T-helper 22 cell (primary cell): ENCODE measurements around the gene CLRN3.

Experiments
- DNase-seq: peaks from one replicate; pipeline ENCODE4 v3.0.0-alpha.2; 2020; ENCODE audit warnings: low read depth

Gene CLRN3, protein sequence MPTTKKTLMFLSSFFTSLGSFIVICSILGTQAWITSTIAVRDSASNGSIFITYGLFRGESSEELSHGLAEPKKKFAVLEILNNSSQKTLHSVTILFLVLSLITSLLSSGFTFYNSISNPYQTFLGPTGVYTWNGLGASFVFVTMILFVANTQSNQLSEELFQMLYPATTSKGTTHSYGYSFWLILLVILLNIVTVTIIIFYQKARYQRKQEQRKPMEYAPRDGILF

DNA sequence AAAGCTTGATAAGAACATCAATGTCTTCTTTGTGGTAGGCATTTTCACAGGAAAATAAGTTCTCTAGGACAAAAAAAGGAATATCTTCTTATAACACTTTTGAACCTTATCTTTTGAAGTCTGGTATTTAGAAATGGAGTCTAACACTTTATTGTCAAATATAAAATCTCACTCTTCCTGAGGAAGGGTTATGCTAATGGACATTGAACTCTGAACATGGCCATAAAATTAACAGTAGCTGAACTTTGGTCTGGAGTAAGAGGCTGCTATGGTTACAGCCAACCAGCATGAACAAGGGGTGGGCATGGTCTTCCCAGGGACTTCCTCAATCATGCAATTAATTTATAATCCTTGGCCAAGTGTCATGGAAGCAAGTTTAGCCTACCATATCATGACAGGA is at the start of gene CLRN3:
TSS of gene CLRN3 (minus strand) at position 199 of the 400 bp plus-strand sequence. CDS start at position 42, 157 bp downstream.
- DNase-seq, result no peak

- no peak for DNase-seq
Observed at GRCh38 chr10:127940866-127941640, 48.3 kb upstream of the CLRN3 start.

DNA sequence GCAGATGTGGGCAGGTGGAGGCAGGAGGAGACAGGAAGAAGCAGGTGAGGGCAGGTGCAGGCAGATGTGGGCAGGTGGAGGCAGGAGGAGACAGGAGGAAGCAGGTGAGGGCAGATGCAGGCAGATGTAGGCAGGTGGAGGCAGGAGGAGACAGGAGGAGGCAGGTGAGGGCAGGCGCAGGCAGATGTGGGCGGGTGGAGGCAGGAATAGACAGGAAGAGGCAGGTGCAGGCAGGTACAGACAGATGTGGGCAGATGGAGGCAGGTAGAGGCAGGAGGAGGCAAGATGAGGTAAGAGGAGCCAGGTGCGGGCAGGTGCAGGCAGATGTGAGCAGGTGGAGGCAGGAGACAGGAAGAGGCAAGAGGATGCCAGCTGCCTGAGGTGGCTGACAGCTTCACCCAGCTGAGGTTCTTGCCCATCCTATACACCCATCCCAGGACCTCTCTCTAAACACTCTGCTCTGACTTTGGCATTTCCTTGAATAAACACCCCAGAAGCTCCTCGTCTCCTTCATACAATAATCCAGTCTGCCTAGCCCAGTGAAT is 47.1 kb upstream of the CLRN3 start:
- no peak for DNase-seq

DNA sequence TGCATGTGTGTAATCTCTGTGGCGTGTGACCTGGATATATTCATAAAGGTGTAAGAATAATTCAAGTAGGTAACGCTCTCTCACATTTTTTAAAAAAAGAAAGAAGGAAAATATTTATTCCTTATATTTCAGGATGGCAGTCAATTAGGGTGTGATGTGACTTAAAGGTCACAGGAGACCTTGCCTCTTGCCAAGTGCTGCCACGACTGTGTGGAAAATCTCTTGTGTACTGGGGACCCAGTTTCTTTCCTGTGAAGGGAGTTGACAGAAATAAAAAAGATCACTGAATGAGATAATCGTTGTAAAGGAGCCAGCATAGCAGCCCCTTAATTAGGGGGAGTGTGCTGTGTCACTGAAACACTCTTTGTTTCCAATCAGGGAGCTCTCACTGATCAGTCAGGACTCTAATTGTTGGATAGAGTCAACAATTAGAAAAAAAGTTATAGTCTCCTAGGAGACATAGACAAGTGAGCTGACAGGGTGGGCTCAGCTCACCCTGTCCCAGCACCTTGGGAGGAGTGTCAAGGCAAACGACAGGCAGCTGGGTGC is 45.2 kb upstream of the CLRN3 start:
- no peak for DNase-seq

DNA sequence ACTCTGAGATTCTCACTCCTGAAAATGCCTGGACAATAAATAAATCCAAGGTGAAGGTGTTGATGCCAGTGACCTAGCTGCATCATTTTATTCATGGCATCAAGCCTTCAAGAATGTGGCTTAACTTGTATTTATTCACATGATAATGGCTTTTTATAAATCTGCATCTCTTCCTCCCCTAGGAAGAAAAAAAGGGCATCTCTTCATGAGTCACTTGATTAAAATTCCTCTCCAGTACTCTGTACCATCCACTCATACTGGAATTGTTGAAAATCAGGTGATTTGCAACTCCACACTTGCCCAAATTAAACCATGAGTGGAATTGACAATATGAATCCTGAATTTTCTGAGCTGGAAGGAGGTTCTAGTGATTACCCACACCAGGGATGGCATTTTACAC is 44.3 kb upstream of the CLRN3 start:
- DNase-seq, result no peak

DNA sequence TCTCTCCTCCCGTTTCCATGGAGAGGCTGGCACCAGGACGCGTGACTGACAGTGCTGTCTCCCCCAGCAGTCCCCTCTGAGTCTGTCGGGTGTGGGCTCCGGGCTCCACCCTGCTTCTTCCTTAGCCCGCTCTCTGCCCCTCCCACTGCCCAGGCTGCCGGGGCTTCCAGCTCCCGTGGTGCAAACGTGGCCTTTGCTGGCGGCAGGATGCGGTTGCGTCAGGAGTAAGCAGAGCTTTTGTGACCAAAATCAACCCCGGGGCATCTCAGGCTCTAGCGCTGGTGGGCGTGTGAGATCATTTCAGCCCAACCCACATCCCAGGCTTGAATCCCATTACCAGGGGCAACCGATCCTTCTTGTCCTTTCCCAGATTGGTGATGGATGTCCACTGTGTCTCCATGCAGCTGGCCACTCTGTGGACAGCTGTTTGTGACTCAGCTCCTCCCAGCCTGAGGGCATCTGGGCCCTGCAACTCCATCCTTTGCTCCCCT is 42.4 kb upstream of the CLRN3 start:
- no peak for DNase-seq

- no peak for DNase-seq
Observed at GRCh38 chr10:127934383-127934782, 41.6 kb upstream of the CLRN3 start.

DNA sequence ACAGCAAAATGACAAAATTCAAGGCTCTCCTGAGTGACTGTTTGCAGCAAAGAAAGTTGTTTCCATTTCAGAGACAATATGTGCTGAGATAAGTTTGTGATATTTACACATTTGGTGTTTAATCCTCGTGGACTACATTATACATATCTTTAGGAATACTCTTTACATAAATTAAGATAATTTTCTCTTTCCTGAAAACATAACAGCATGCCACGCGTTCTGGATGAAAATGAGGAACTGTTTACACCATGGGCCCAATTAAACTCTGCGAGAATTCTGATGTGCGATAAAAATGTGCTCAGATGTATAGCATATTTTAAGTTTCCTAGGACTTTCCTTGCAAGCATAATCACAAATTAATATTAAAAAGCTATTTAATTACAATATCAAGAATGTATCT is 40.5 kb upstream of the CLRN3 start:
- no peak for DNase-seq

- no peak for DNase-seq
Observed at GRCh38 chr10:127932521-127933270, 40.0 kb upstream of the CLRN3 start.

DNA sequence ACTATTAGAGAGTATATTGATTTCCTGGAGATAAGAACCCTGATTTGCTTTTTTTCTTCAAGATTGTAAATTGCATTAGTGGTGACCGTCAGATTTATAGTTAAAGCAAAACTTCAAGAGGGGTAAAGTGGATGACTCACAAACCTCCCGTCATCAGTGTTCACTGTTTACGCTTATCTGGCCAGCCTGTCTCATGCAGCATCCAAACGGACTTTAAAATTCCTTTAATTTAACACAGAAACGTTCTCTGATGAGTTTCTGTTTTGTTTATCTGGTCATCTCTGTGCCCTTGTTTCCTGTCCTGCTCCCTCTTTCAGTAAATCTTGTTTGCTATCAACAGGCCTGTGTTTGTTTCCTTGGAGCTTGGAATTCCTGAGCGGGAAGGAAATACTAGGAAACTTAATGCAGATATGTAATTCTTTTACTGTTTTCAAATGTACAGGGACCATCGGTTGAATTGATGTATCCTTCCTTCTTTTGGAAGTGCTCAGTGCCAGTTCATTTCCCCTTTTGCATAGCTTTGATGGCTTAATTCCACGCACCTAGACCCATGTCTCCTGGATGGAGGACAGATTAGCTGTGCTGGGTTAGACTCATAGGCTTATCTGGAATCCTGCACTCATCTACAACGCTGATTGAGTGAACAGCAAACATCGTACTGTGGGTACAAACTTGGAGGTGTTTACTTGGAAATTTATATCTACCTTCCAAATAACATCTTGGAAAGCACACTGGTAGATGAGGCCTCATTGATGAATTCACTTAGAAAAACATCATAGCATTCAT is 35.5 kb upstream of the CLRN3 start:
- no peak for DNase-seq

- DNase-seq, result no peak
Observed at GRCh38 chr10:127926455-127926854, 33.7 kb upstream of the CLRN3 start.

GRCh38 chr10:127925471-127926207 is 32.9 kb upstream of the CLRN3 start:
- DNase-seq, result no peak

DNA sequence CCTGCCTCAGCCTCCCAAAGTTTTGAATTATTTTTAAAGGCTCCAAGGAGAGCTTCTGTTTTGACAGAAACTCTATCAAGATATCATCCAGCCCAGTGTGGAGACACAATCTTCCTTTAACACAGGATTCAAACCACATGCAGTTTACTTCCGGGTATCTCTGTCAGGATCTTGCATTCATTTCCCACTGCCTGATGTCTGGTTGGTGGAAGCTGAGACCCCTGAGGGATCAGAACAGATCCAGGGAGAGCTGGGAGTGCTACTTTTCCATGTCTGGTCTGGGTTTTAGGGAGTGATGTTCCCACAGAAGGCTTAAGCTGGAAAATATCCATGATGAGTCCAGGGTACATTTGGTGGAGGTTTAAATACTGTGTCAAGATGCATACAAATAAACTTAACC is 30.9 kb upstream of the CLRN3 start:
- no peak for DNase-seq

GRCh38 chr10:127922675-127923366 is 30.1 kb upstream of the CLRN3 start:
- no peak for DNase-seq

DNA sequence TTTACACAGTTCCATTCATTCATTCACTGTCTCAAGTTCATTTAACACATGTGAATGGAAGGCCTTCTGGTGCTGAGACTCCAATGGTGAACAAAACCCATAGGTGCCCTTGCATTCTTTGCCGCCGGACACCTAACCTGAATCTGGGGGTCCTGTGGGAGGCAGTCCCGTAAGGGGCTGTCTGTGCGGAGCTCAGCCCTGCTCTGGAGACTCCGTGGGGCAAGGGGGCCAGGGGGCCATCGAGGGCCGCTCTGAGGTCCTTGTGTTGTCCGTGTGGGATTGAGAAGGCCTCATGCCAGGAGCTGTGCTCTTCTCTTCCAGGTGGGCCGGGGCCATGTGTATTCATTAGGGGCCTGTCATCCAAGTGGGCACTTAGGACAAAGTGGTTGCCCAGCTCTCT is 29.5 kb upstream of the CLRN3 start:
- no peak for DNase-seq

DNA sequence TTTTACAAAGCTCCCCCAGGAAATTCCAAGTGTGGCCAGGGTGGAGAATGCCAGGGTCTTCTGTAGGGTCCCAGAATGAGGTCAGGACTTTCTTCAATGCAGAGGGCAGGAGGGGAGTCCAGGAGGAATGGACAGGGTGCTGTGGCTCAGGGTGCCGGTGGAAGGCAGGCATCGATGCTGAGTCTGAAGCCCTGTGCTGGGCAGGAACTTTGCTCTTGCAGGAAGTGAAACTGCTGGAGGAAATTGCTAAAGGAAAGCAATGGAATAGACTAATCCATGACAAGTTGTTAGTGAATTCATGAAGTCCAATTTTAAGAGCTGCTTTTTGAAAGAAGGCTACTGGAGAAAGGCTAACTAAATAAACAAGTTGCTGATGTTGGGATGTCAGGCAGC is 29.0 kb upstream of the CLRN3 start:
- DNase-seq, result no peak

DNA sequence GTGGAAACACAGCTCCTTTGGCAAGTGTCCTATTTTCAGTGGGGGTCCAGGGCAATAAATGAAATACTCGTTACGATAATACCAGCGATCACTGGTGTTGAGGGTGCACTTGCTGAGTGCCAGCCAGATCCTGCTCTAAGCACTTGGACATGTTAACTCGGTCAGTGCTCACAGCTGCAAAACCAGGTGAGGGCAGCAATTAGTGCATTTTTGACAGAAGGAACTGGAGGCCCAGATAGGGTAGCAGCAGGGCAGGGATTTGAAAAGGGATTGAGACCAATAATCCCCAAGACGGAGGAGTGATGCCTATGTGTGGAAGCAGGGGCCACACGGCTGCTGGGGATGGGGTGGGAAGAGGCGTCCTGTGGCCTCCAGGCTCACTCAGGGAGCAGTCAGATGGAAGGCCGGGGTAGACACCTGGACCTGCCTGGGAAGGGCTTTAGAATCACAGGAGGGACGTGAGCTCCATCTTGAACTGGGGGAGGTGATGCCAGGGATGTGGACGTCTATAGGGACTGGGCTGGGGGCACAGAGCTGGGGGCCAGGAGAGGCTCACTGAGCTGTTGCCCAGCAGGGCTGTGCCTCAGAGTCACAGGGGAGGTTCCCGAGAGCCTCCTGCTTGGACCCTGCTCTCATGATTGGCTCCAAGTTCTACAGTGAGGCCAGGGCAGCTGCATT is 28.5 kb upstream of the CLRN3 start:
- DNase-seq, result no peak

DNA sequence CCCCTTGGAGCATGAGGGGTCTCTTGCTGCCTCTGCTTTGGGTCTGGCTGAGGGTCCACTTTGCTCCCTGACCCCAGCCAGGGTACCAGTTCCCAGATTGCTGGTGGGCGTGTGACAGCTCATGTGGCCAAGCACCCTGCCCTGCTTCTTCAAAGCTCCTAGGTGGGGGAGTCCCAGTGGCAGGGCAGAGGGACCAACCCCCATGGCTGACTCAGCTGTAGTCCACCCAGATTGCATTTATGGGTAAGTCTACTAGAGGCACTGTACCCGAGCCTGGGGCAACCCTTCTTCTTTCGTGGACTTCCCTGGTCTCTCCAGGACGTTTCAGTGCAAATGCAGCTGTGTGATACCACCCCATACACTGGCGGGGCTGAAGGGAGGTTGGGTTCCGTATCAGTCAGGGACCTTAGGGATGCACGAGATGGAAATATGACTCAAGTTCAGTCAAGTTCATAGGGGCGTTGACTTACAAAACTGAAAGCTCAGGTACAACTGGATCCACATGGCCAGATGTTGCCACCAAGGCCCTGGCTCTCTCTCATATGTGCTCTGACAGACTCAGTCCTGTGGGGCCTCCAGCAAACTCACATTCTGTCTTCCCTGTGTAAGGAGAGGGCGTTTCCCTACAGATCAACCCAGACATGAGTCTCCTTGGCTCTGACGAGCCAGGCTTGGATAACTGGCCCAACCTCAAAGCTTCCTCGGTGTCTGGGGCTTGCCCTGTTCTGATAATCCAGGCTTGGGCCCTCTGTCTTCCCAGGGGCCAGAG is 27.7 kb upstream of the CLRN3 start:
- no peak for DNase-seq
